A549 treated with Hydrocortisone at 1 μM for 4 hours (cell line): ENCODE data around the gene TMEM218. TPM values are rescaled to one million over a fixed set of nuclear protein-coding genes. Genes with fewer than 3 reads are reported as not detected.

ENCODE experiments used
- total RNA-seq: library from RNA; stranded (reverse); fragments of 200-300 nt; extraction: Qiagen RNA extraction; gene quantifications from 5 replicates; pipeline ENCODE4 v1.2.3, GENCODE V29; 2022

Gene TMEM218
- total RNA-seq, result 20.1 to 25.1 TPM (median 21.5 TPM) in 5 replicates

GRCh38 chr11:125111343-125112207 is at the start of gene TMEM218:
TSS of gene TMEM218 (minus strand) at chr11:125111626. CDS start at chr11:125102241, 9,385 bp downstream.

DNA sequence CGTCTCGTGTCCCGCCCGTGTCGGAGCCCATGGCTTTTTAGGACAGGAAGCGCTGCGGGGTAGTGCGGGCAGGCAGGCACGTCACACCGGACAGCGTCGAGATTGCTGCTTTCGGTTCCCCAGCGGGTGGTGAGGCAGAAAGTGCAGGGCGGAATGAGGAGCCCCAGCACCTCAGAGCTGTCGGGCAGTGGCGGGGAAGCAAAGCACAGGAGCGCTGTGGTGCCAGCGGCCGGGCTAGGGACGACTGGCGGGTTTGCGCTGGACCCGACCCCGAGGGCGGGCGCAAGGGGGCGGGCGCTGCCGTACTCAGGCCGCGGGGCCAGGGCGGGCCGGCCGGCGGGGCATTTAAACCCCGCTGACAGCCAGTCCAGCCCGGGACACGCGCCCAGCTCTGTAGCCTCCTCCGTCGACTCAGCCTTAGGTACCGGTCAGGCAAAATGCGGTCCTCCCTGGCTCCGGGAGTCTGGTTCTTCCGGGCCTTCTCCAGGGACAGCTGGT is 48.4 kb downstream of the TMEM218 start, which contains the start of gene SLC37A2:
TSS of gene SLC37A2 (plus strand) at position 375 of the 498 bp plus-strand sequence. CDS start at position 438, 63 bp downstream.

Other genes with a start within 250 kb of the TMEM218 start
- gene ROBO3, start 246.2 kb downstream of the TMEM218 start, total RNA-seq, result 2.0 to 3.8 TPM (median 2.9 TPM) in 5 replicates
- not detected in 5 replicates for gene ROBO4, start 213.8 kb downstream of the TMEM218 start, total RNA-seq
- gene HEPN1, start 192.4 kb downstream of the TMEM218 start, total RNA-seq, result not detected in 5 replicates
- not detected in 5 replicates for gene HEPACAM, start 175.6 kb downstream of the TMEM218 start, total RNA-seq
- gene CCDC15, start 157.4 kb downstream of the TMEM218 start, total RNA-seq, result 0.36 to 0.67 TPM (median 0.48 TPM) in 5 replicates
- gene SLC37A2, start 48.3 kb downstream of the TMEM218 start, total RNA-seq, result 0.10 to 0.21 TPM (median 0.15 TPM) in 5 replicates
- gene PKNOX2, start 53.1 kb upstream of the TMEM218 start, total RNA-seq, result 0.03 to 0.07 TPM (median 0.03 TPM) in 3 of 5 replicates, not detected in the others